CD4-positive, alpha-beta T cell treated with Interleukin-15 for 4 hours (primary cell): ENCODE measurements around the gene FSTL4.

Source experiments
- DNase-seq: peaks from one replicate; pipeline ENCODE4 v3.0.0-alpha.2; 2020; ENCODE audit warnings: low spot score

FSTL4 gene

GRCh38 chr5:133290669-133291240 is 321.6 kb downstream of the FSTL4 start:
- DNase-seq: no peak

GRCh38 chr5:133289686-133290367 is 322.5 kb downstream of the FSTL4 start:
- DNase-seq: no peak

DNA sequence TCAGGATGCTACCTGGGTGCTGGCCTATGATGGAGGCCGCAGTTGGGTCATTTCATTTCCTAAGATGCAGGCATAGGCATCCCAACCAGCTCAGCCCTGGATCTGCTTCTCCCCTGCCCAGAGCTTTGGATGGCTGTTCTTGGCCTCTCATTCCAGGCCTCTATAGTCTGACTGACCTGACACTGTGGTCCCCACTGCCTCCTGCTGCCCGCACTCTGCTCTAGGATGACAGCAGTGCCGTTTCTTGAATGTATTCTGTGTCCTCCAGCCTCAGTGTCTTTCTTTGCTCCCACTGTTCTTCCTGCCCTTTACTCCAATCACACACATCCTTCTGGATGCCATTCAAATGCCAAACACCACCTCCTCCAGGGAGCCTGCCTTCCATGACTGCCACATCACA is 324.8 kb downstream of the FSTL4 start:
- peak; percentile 19 for DNase-seq

DNA sequence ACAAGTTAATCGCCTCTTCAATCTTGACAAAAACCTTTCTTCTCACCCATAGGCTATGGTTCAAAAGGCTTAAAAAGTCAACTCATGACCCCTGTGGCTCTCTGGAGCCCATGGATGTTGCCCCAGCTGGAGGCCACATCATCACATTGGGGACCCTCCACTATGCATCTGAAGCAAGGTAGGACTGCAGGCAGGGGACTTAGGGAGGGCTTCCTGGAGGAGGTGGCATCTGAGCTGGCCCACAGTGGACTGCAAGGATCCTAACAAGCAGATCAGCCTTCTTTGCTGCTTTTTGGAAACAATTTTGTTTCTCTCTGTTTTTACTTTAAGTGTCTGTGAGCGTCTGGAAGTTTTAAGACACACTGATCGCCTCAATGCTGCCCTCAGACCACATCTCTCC is 325.9 kb downstream of the FSTL4 start:
- no peak for DNase-seq

DNA sequence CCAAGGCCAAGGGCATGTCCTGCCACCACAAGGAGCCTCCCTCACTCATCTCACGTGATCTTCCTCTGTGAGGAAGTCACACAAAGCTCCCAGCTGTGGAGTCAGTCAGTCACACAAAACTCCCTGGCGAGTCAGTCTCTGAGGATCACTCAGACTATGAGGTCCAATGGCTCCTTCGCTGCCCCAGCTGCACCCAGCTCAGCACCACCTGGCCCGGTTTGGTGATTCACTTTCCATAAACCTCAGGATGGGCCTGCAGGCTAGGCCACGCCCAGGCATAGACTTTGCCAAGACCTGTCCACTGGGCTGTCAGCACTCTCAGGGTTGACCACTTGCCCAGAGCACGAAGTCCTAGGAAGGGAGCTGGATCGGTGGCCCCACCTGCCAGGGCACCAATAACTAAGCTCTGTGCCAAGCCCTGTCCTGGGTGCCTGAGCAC is 326.7 kb downstream of the FSTL4 start:
- no peak for DNase-seq

DNA sequence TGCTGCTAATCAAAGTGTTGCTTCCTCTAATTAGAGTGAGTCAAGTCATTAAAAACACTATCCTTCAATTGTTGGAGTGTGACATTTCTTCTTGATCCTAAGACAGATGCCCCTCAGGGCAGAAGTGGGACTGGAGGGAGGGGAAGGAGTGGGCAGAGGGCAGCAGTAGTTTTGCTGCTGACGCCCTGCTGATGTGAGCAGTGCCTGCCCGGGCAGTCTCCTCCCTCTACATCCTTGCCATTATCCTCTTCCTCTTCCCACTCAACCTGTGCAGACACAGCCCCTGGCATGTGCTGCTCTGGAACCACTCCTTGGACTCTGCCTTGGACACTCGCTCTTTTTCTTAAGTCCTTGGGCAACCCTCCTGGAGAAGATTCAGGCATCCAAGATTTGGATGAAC is 328.0 kb downstream of the FSTL4 start:
- no peak for DNase-seq

DNA sequence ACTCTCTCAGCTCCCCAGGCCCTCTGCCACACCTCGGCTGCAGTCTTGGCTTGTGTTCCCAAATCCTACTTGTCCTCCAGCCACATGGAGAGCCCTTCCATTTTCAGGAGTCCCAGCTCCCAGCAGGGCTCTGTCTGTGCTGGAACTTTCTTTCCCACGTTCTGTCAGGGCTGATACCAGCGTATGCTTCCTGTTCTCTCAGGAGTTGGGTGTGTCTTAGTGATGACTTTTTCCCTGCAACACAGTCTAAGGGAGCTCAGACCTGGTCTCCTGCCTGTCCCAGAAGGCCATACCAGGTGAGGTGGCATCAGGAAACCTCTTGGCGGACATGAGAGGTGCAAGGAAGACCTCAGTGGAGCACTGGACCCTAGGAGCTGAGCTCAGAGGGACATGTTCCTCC is 334.0 kb downstream of the FSTL4 start:
- no peak for DNase-seq

DNA sequence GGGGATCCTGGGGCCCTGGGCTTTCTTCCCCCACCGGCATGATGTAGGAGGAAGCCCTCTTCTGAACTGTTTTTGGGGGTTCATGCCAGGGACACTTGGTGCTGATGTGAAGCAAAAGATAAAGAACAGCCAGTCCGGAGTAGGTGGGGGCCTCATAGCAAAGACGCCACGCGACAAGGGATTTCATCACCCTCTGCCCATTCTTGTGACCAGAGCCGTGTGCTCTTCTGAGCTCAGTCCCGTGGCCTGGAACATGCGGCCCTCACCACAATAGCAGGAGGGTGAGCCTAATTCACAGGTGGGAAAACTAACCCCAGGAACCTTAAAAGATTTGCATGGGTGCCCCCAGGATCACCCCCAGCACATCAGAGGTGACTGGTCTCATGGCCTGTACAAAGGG is 334.6 kb downstream of the FSTL4 start:
- DNase-seq: no peak

DNA sequence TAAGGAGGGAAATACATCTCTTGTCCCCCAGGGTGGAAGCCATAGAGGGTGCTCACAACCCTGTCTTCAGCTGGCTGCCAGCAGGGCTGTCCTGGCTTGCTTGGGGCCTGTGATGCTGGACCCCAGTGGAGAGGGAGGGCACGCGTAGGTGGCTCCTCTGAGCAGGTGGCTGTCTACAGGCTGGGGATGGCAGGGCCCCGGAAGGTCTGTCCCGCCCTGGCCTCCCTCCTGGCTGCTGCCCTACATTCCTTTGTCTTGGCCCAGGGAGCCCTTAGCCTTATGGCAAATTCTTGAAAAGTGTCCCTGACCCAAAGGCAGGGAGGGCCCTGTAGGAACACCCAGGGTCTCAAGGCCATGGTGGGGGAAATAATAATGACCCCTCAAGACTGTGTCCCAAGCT is 336.2 kb downstream of the FSTL4 start:
- DNase-seq: no peak

DNA sequence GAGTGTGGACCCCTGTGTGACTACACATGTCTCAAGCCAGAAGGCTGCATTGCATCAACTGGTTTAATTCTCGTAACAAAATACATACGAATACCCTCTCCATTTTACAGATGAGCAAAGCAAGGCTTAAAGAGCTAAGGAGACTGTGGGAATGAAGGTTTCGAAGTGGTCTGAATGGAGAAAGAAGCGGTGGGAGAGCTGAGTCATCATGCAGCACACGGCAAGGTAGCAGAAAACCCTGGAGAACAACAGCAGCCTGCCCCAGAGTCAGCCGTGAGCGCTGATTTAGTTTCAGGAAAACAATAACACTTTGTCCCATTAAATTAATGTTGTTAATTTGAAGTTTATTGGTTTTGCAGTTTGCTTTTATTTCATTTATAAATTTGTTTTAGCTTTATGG is 336.7 kb downstream of the FSTL4 start:
- DNase-seq: no peak

GRCh38 chr5:133274597-133274935 is 337.8 kb downstream of the FSTL4 start:
- DNase-seq: no peak

GRCh38 chr5:133273661-133274596 is 338.4 kb downstream of the FSTL4 start:
- no peak for DNase-seq

- DNase-seq: no peak
Observed at GRCh38 chr5:133272345-133272744, 340.0 kb downstream of the FSTL4 start.

- DNase-seq: no peak
Observed at GRCh38 chr5:133271606-133272005, 340.7 kb downstream of the FSTL4 start.

DNA sequence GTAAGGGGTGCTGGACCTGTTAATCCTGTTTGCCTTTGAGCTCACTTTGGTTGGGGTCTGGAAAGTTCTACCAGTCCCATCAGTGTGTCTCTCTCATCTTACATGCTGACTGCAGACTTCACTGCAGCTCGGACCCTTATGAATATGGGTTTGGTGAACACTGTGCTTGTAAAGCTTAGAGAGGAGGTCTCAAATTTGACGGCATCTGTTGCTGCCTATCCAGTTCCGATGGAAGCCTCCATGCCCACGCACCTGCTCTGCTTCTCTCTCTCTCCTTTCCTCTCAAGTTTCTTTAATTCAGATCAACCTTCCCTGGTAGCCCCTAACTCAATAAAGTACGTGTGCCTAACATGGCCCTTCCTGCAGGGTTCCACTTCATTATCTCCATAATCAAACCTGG is 342.6 kb downstream of the FSTL4 start:
- no peak for DNase-seq

DNA sequence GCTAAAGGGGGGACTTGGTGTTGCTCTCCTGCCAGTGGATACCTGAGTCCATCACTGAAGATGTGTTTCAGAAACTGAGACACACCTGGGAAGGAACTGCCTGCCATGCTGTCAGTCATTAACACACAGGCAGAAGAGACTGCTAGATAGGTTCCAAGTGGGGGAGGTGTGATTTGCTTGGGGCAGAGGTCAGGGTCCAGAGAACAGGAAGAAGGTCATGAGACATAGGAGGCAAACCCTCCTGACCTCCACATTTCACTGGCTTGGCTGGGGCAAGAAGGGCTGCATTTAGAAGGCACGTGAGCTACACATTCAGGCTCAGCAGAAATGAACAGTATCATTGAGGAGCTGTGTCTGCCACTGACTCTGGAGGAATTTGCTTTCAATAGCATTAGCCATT is 344.7 kb downstream of the FSTL4 start:
- no peak for DNase-seq

GRCh38 chr5:133266966-133267365 is 345.4 kb downstream of the FSTL4 start:
- no peak for DNase-seq

DNA sequence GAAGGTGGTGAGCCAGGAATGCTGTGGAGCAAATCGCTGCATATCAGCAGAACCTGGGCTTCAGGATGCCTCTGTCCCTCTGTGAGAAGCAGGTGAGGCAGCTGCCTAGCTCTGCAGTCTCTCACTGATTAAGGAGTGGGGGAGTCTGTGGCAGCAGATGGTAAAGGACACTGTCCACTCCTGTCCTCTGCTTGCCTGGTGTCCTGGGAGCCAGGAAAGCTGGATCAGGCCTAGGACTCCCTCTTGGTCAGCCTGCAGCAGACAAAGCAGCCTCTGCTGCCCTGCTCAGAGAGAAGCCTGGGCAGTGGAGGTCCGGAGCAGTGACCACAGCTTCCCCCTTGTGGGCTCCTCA is 345.8 kb downstream of the FSTL4 start:
- no peak for DNase-seq

GRCh38 chr5:133265720-133266526 is 346.4 kb downstream of the FSTL4 start:
- DNase-seq: no peak

DNA sequence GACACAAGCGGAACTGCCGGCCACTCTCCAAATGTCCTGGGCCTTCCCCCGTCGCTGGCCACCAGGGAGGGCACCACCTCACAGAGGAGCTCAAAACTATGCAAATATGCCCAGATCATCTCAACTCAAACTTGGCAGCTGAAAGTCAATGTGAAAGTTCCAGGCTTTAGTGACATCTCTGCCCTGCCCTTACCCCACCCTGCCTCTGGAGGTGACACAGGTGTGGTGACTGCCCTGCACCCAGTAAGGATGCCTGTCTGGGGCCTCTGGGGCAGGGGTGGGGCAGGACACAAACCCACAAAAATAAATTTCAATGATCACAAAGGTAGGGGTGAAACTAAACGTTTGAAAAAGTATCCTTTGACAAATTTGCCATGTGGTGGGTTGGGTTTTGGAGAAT is 347.1 kb downstream of the FSTL4 start:
- DNase-seq: no peak

DNA sequence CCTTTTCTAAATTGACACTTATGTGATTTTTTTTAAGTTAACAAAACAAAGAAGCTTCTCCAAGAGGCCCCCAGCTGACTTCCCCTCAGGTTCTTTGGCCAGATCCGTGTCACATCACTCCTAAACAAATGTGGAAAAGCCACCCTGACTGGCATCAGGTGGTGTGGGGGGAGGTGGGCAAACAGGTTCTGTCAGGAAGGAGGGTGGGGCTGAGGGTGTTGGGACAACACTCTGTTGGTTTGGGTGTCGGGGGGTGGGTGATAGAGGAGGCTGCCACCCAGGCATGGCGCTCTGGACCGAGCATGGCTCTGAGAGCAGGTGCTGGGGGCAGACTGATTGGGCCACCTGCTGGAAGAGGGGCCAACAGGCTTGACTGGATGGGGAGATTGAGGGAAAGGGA is 349.7 kb downstream of the FSTL4 start:
- no peak for DNase-seq

DNA sequence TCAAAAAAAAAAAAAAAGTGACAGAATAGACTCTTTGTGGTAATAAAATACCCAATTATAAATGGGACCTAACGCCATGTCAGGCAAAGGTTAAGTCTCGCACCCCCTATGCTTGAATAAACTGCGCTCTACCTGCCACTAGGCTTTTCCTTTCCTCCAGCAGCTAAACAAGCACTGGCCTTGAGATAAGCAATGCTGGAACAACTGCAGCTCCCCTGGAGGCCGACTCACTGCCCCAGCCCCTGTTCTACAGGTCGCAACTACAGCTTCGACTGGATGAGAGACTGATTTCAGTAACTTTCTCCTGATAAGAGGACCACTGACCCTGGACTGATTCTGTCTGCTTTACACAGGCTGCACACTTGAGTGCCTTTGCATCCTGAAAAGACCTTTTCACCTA is 350.3 kb downstream of the FSTL4 start:
- DNase-seq: no peak

DNA sequence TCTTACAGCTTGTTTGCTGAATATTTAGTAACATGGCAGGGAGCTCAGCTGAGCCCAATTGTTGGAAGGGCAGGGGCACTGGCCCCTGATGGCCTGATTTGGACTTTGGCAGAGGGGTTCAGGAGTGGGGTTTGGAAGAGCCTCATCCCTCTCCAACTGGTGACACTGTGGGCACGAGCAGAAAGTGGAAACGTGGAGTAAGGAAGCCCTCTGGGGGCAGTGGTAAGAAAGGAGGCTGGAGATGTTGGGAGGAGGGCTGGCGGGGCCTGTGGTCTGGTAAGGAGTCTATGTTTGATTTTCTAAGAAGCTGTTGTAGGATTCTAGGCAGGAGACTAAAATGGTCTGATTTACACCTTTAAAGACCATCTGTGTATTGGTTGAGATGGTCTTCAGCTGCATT is 351.6 kb downstream of the FSTL4 start:
- DNase-seq: no peak
